GM20431 (cell line): ENCODE data around the gene TCFL5.

Source experiments
- in situ Hi-C: fragments of 300-500 bp; cut with MseI, MboI; formaldehyde crosslinking; loops from one replicate; pipeline ENCODE4 v1.15.0; 2020; ENCODE audit warnings: low sequenced_read_pairs; ENCODE audit not compliant: unreplicated experiment

Gene TCFL5

DNA sequence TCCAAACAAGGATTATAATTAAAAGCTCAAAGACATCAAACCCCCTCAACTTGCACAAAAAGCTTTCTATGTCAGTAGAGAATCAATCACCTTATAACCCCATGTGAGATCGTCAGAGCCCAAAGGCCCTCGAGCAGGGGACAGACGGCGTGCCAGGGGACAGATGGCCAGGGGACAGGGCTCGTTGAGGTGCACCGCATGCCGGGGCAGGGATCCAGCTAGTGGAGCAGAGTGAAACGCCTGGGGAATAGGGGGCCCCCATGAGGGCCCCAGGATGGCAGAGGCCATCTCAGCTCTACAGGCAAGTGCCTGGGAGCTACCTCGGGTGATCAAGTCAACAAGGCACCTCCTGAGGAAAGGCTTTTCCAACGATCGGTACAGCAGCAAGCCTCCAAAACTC is 36.0 kb upstream of the TCFL5 start:
- in situ Hi-C loops = no loop called here

DNA sequence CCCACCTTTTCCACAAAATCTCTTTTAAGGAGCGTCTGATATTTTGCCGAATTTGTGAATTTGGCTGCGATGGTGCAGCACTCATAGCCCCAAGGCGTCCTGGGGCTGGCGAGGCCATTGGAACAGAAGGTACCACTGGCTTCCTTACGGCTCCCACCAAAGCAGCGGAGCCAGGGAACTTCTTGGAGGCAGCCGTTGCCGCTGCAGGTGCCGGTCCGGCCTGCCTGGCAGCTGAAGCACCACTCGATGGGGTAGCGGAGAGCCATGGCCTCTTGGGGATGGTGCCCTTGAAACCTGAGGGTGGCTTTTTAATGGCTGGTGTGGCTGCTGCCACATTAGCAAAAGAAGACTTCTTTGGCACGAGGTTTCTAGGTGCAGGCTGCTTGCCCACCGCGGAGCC is 34.9 kb upstream of the TCFL5 start:
- in situ Hi-C loops = no loop called here

GRCh38 chr20:62895539-62895938 is 33.9 kb upstream of the TCFL5 start:
- in situ Hi-C loops = no loop called here

GRCh38 chr20:62894261-62894660 is 32.6 kb upstream of the TCFL5 start:
- in situ Hi-C loops = no loop called here

GRCh38 chr20:62893700-62894099 is 32.1 kb upstream of the TCFL5 start:
- in situ Hi-C loops = no loop called here

- in situ Hi-C loops = no loop called here
Observed at GRCh38 chr20:62892348-62893304, 31.0 kb upstream of the TCFL5 start.

- in situ Hi-C loops = no loop called here
Observed at GRCh38 chr20:62891111-62891510, 29.5 kb upstream of the TCFL5 start.

- in situ Hi-C loops = no loop called here
Observed at GRCh38 chr20:62890444-62890843, 28.8 kb upstream of the TCFL5 start.

GRCh38 chr20:62889871-62890270 is 28.2 kb upstream of the TCFL5 start:
- in situ Hi-C loops = no loop called here

GRCh38 chr20:62889411-62889810 is 27.8 kb upstream of the TCFL5 start:
- in situ Hi-C loops = no loop called here

DNA sequence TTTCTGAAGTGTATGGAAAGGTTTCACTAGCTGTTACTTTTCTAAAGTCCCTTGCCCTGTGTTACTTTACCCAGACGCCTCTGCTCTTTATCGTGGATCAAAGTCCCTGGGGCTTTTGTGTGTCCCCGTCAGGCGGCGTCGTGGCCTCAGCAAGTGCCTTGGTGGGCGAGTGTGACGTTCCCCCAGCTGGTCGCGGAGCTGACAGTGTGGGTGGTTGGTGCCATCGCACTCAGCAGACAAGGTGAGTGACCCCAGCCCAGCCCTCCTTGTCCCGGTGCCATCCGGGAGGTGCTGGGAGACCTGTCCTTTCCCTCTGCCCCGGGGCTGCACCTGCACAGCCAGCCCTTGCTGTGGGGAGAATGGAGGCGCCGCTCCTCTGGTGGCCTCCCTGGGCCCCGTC is 27.3 kb upstream of the TCFL5 start:
- in situ Hi-C loops = no loop called here

DNA sequence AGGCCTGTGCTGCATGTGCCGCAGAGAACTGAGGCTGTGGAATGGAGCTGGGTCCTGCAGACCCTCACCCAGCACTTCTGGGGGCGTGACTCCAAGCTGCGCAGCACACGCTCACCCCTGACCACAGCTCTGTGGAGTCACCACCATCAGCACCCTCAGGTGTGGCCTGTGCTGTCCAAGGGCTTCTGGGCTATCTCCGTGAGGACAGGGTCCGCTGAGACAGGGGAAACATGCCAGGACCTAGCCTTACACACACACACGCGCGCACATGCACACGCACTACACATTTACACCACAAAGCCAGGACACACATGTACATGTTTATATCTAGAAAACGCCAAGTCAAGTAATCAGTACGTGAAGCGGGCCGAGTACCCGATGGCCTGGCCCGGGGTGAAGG is 26.8 kb upstream of the TCFL5 start:
- in situ Hi-C loops = no loop called here

DNA sequence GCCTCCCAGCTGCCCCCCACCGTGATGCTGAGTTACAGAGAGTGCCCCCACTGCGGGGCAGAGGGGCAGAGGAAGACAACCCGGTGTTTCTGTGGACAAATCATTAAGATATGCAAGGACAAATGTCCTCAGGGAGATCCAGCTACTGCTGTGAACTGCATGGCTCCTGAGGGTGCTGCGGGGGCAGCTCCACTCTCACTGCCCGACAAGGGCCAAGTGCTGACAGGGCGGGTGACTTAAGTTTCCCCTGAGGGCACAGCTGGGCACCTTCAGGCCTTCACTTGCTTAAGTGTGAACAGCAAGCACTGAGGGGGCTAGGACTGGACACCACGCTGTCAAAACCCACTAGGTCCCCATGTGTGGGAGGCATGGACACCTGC is 26.2 kb upstream of the TCFL5 start:
- in situ Hi-C loops = no loop called here

GRCh38 chr20:62887152-62887859 is 25.7 kb upstream of the TCFL5 start:
- in situ Hi-C loops = no loop called here

- in situ Hi-C loops = no loop called here
Observed at GRCh38 chr20:62886709-62887058, 25.1 kb upstream of the TCFL5 start.

GRCh38 chr20:62885896-62886708 is 24.5 kb upstream of the TCFL5 start:
- in situ Hi-C loops = no loop called here

DNA sequence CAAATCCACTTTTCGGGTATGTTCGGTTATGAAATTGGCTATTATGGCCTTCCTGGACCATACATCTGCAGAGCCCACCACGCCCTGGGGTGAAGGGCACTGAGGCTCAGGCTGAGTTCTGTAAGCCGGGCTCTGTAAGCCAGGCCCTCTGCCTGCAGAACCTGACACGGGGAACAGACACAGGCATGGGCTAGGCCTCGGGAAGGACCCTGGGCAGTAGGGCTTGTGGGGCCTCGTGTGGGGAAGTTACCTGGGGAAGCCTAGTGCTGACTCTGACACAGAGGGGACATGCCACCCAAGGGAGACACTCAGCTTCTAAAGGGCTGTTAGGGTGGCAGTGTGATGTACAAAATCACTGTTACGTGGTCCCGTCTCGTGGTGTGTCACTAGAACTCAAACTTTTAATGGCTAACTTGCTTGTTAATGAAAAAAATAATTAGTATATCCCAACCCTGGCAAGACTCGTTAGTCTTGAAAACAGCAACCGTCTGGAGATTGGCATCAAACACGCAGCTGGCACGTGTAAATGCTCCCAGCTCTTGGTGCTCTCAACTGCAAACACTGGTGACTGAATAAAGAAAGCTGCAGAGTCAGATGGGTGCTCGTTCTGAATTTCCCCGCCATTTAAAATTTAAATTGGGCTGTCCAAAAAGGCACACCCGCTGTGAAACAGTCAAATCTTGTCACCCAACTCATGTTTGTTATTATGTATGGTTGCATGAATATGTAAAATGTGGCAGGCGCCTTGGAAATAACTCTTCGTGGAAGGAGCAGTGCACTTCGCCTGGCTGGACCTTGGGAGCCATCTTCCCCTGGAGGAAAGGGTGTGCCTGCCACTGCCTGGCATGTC is 23.6 kb upstream of the TCFL5 start:
- in situ Hi-C loops = no loop called here

DNA sequence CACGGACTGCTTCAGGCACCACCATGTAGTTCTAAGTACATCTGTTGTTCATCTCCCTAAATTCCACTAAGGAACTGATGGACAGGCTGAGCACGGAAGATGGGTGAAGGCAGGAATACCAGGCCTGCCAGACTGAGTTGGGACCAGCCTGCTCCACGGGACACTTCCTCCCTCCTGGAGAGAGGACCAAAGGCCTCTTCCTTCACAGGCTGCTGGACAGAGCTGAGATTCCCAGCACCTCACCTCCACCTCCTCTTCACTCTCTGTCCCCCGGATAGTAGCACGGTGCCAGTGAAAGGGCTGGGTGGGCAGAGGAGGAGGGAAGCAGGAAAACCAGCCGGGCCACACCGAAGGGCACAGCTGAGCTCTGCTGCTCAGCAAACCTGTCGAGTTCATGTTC is 22.9 kb upstream of the TCFL5 start:
- in situ Hi-C loops = no loop called here

- in situ Hi-C loops = no loop called here
Observed at GRCh38 chr20:62882426-62882825, 20.8 kb upstream of the TCFL5 start.
